Prostate gland (tissue), 2 donors: ENCODE results near the gene EXOC2. TPM values are rescaled to one million over a fixed set of nuclear protein-coding genes. Genes with fewer than 3 reads are reported as not detected.

Source experiments
- DNase-seq: peaks from one replicate; pipeline ENCODE4 v3.0.0-alpha.2; 2019; ENCODE audit warnings: low spot score
- H3K27ac ChIP-seq, 2 donors: fragments of 200-600 bp; sonication (generic); 2 replicates each; pipeline ENCODE4 v1.5.1; 2017 to 2019
- H3K27me3 ChIP-seq: fragments of 200-600 bp; sonication (generic); replicated peaks from 2 replicates; pipeline ENCODE4 v1.5.1; 2019; ENCODE audit not compliant: insufficient read depth
- H3K36me3 ChIP-seq, 2 donors: fragments of 200-600 bp; sonication (generic); 1 replicate in 1 of 2; 2 replicates in 1 of 2; pipeline versions ENCODE4 v1.5.1 to v1.8.1; 2017 to 2019
- H3K4me1 ChIP-seq: fragments of 200-600 bp; sonication (generic); replicated peaks from 2 replicates; pipeline ENCODE4 v1.5.1; 2019
- H3K4me3 ChIP-seq, 2 donors: fragments of 200-600 bp; sonication (generic); 2 replicates each; pipeline ENCODE4 v1.5.1; 2017 to 2019
- H3K9me3 ChIP-seq: fragments of 200-600 bp; sonication (generic); 2 replicates; pipeline ENCODE4 v1.5.1; 2017
- CTCF ChIP-seq, 4 experiments: fragments of 200-600 bp in 2 of 4; fragments of 450-650 bp in 2 of 4; sonication (generic) in 2 of 4; IDR thresholded peaks; 1 replicate in 3 of 4; 2 replicates in 1 of 4; pipeline ENCODE4 v1.5.1; 2016 to 2019; ENCODE audit warnings: antibody characterized with exemption in 4 of 4, mild to moderate bottlenecking in 2 of 4, moderate library complexity in 2 of 4
- POLR2A ChIP-seq: fragments of 450-650 bp; IDR thresholded peaks from one replicate; pipeline ENCODE4 v1.6.1; 2016; ENCODE audit warnings: antibody characterized with exemption, mild to moderate bottlenecking
- POLR2AphosphoS5 ChIP-seq: sonication (generic); formaldehyde crosslinking; IDR thresholded peaks from one replicate; pipeline ENCODE4 v1.6.1; 2017; ENCODE audit warnings: antibody characterized with exemption
- WGBS: methylation state at CpG from one replicate; pipeline ENCODE4 v1.1.5; 2018; 5-methylcytosine and 5-hydroxymethylcytosine counted together
- intact Hi-C: fragments of 100-400 bp; cut with DNase I; formaldehyde crosslinking; loops from one replicate; pipeline ENCODE4 v1.14.2; 2022
- total RNA-seq, 2 donors: library from RNA; depleted of rRNA; stranded (reverse); fragments of >200 nt; gene quantifications; one replicate each; pipeline ENCODE4 v1.1.0, GENCODE V29; 2016

The EXOC2 gene
- total RNA-seq, 2 donors from 2014 or later: 18.2 to 30.8 TPM

GRCh38 chr6:706146-706545 lies 13.2 kb upstream of the EXOC2 start:
- H3K4me3 ChIP-seq: no peak overlapping the region
- no peak for TF ChIP-seq POLR2AphosphoS5
- no peak for TF ChIP-seq CTCF (IDR thresholded peaks at IDR 0.05)
- TF ChIP-seq POLR2A: no peak
- H3K9me3 ChIP-seq: no peaks in the 10 kb centered on the region
- H3K27ac ChIP-seq: no peak overlapping the region
- intact Hi-C loops: no loop called here
- DNase-seq: no peak
- no peaks in the 10 kb centered on the region for H3K27me3 ChIP-seq
- no peaks in the 10 kb centered on the region for H3K4me1 ChIP-seq
- WGBS: 94% methylated on average over 6 of the region's 6 CpGs
- no peaks in the 10 kb centered on the region for H3K36me3 ChIP-seq

GRCh38 chr6:705047-705446 lies 12.1 kb upstream of the EXOC2 start:
- Histone ChIP-seq H3K27ac (no peak overlapping the region), H3K9me3 (no peaks in the 10 kb centered on the region), H3K36me3 (no peaks in the 10 kb centered on the region), H3K27me3 (no peaks in the 10 kb centered on the region), H3K4me3 (no peak overlapping the region), H3K4me1 (no peaks in the 10 kb centered on the region)
- WGBS: 35% methylated on average over 4 of the region's 4 CpGs
- no peak for TF ChIP-seq POLR2AphosphoS5
- TF ChIP-seq CTCF (IDR thresholded peaks at IDR 0.05): no peak
- no peak for TF ChIP-seq POLR2A
- intact Hi-C loops: no loop called here
- no peak for DNase-seq

- no peaks in the 10 kb centered on the region for H3K27me3 ChIP-seq
- 86% methylated on average over 6 of the region's 6 CpGs for WGBS
- H3K4me3 ChIP-seq: no peak overlapping the region
- no peak overlapping the region for H3K27ac ChIP-seq
- intact Hi-C loops: no loop called here
- H3K36me3 ChIP-seq: no peaks in the 10 kb centered on the region
- H3K4me1 ChIP-seq: no peaks in the 10 kb centered on the region
- no peak for DNase-seq
- TF ChIP-seq POLR2A: no peak
- TF ChIP-seq CTCF (IDR thresholded peaks at IDR 0.05): no peak
- TF ChIP-seq POLR2AphosphoS5: no peak
- no peaks in the 10 kb centered on the region for H3K9me3 ChIP-seq
Observed at GRCh38 chr6:704046-704445, 11.1 kb upstream of the EXOC2 start.

- no peak for DNase-seq
- 87% methylated on average over 3 of the region's 3 CpGs for WGBS
- H3K4me3 ChIP-seq: no peak overlapping the region
- H3K4me1 ChIP-seq: no peaks in the 10 kb centered on the region
- H3K27ac ChIP-seq: no peak overlapping the region
- intact Hi-C loops: no loop called here
- no peak for TF ChIP-seq CTCF (IDR thresholded peaks at IDR 0.05)
- H3K27me3 ChIP-seq: no peaks in the 10 kb centered on the region
- H3K9me3 ChIP-seq: no peaks in the 10 kb centered on the region
- no peaks in the 10 kb centered on the region for H3K36me3 ChIP-seq
Observed at GRCh38 chr6:703552-703951, 10.6 kb upstream of the EXOC2 start.

- Histone ChIP-seq H3K27ac (no peak overlapping the region), H3K9me3 (no peaks in the 10 kb centered on the region), H3K27me3 (no peaks in the 10 kb centered on the region), H3K4me1 (no peaks in the 10 kb centered on the region), H3K4me3 (no peak overlapping the region), H3K36me3 (no peaks in the 10 kb centered on the region)
- TF ChIP-seq POLR2A: no peak
- TF ChIP-seq CTCF (IDR thresholded peaks at IDR 0.05): no peak
- no peak for TF ChIP-seq POLR2AphosphoS5
- no peak for DNase-seq
- 80% methylated on average over 11 of the region's 11 CpGs for WGBS
- intact Hi-C loops: no loop called here
Observed at GRCh38 chr6:701700-702479, 9.0 kb upstream of the EXOC2 start.
